ENCODE results near the gene TYK2.
A peak's percentile ranks its signal among the peaks of the same experiment; 100 is the strongest.

TYK2 gene

GRCh38 chr19:10419646-10420443 lies 39.5 kb upstream of the TYK2 start:
- Histone ChIP-seq H3K18ac (ENCODE audit: low read depth in 1 of 2, low read length in 2 of 2) (peak overlapping the region in 1 of 2 experiments; percentile 5), H2BK12ac (ENCODE audit: low read length in 2 of 2) (no peak overlapping the region), H3K4me2 (ENCODE audit: low read length, poor library complexity, severe bottlenecking) (peak overlapping the region; percentile 64), H3K4ac (ENCODE audit: low read depth in 1 of 2, low read length in 2 of 2) (no peak overlapping the region), H3K79me1 (replicated peaks; ENCODE audit: low read length, poor library complexity, severe bottlenecking) (no peaks in the 10 kb centered on the region), H3K9me3 (ENCODE audit: control insufficient read depth, low read length) (no peaks in the 10 kb centered on the region), H2BK5ac (ENCODE audit: low read depth, low read length, poor library complexity, severe bottlenecking) (no peak overlapping the region), H2AK5ac (ENCODE audit: low read length, severe bottlenecking) (no peak overlapping the region), H3K27ac (ENCODE audit: low read length, poor library complexity, severe bottlenecking) (no peak overlapping the region), H3K4me1 (ENCODE audit: control insufficient read depth, insufficient read depth, low read depth, low read length) (peaks cover 46% of the 10 kb centered on the region), H3K14ac (ENCODE audit: low read length in 2 of 2) (no peak overlapping the region), H3K4me3 (ENCODE audit: insufficient read depth in 1 of 2, low read depth in 1 of 2, low read length in 2 of 2) (peak overlapping the region; percentile 44 to 52), H2BK120ac (ENCODE audit: low read depth, low read length) (no peak overlapping the region), H2BK15ac (ENCODE audit: low read depth, poor library complexity, severe bottlenecking) (no peak overlapping the region), H3K23ac (ENCODE audit: low read length in 2 of 2) (no peak overlapping the region), H3K27me3 (ENCODE audit: control insufficient read depth in 1 of 2, insufficient read depth in 1 of 2, low read length in 2 of 2) (peaks cover 73 to 78% of the 10 kb centered on the region in 2 experiments), H3K36me3 (ENCODE audit: control insufficient read depth in 1 of 2, insufficient read depth in 2 of 2, low read depth in 1 of 2, low read length in 2 of 2) (no peaks in the 10 kb centered on the region), H2AFZ (ENCODE audit: low read depth, low read length) (no peak overlapping the region), H3K9ac (ENCODE audit: low read length) (peak overlapping the region; percentile 33), H4K8ac (ENCODE audit: low read length) (no peak overlapping the region), H4K91ac (ENCODE audit: low read length) (no peak overlapping the region)
- WGBS, result 1% methylated on average over 54 of the region's 61 CpGs
- DNase-seq, result peak; percentile 83

GRCh38 chr19:10419200-10419645 lies 38.9 kb upstream of the TYK2 start:
- Histone ChIP-seq H3K9me3 (ENCODE audit: control insufficient read depth, low read length) (peaks cover 3% of the 10 kb centered on the region), H3K36me3 (ENCODE audit: control insufficient read depth in 1 of 2, insufficient read depth in 2 of 2, low read depth in 1 of 2, low read length in 2 of 2) (no peaks in the 10 kb centered on the region), H3K18ac (ENCODE audit: low read depth in 1 of 2, low read length in 2 of 2) (peak overlapping the region in 1 of 2 experiments; percentile 5), H2AFZ (ENCODE audit: low read depth, low read length) (no peak overlapping the region), H3K14ac (ENCODE audit: low read length in 2 of 2) (no peak overlapping the region), H3K4me1 (ENCODE audit: control insufficient read depth, insufficient read depth, low read depth, low read length) (peaks cover 42% of the 10 kb centered on the region), H3K4me3 (ENCODE audit: insufficient read depth in 1 of 2, low read depth in 1 of 2, low read length in 2 of 2) (peak overlapping the region; percentile 35 to 52), H2BK120ac (ENCODE audit: low read depth, low read length) (no peak overlapping the region), H3K79me1 (replicated peaks; ENCODE audit: low read length, poor library complexity, severe bottlenecking) (no peaks in the 10 kb centered on the region), H3K4me2 (ENCODE audit: low read length, poor library complexity, severe bottlenecking) (peak overlapping the region; percentile 64), H2BK5ac (ENCODE audit: low read depth, low read length, poor library complexity, severe bottlenecking) (no peak overlapping the region), H3K27ac (ENCODE audit: low read length, poor library complexity, severe bottlenecking) (no peak overlapping the region), H3K23ac (ENCODE audit: low read length in 2 of 2) (no peak overlapping the region), H2AK5ac (ENCODE audit: low read length, severe bottlenecking) (no peak overlapping the region), H4K91ac (ENCODE audit: low read length) (no peak overlapping the region), H3K4ac (ENCODE audit: low read depth in 1 of 2, low read length in 2 of 2) (peak overlapping the region in 1 of 2 experiments; percentile 69), H2BK12ac (ENCODE audit: low read length in 2 of 2) (no peak overlapping the region), H3K9ac (ENCODE audit: low read length) (peak overlapping the region; percentile 33), H2BK15ac (ENCODE audit: low read depth, poor library complexity, severe bottlenecking) (no peak overlapping the region), H3K27me3 (ENCODE audit: control insufficient read depth in 1 of 2, insufficient read depth in 1 of 2, low read length in 2 of 2) (peaks cover 69 to 73% of the 10 kb centered on the region in 2 experiments), H4K8ac (ENCODE audit: low read length) (no peak overlapping the region)
- 1% methylated on average over 30 of the region's 40 CpGs for WGBS
- DNase-seq, result no peak

DNA sequence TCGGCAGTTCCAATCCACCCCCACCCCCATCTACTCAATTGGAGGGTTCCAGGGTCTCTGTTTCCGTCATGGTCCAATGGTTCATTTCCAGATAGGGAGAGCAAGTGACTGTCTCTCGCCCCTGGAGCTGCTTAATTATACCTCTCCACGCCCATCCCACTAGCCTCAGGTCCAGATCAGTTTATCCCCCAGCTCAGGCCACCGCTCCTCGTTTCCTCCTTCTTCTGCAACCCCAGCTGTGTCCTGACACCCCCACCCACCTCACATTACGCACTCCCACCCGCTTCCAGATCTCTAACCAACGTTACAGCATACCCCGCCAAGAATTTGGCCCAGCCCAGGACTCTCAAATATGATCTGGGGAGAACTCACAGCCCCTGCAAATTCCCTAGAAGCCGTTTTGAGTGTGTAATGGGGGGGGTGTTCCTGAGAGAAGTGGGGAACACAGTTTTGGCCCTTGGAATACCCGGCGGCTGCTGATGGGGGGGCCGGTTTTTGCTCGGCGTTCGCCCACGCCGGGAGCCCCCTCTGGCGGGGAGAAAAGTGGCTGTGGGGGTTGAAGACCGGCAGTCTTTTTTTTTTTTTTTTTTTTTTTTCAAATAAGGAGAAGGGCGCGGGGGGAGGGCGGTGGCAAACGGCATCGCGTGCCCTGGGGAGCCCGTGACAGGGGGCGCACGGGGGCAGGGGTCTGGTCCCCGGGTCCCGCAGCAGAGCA lies 38.3 kb upstream of the TYK2 start:
- Histone ChIP-seq H3K4me3 (ENCODE audit: insufficient read depth in 1 of 2, low read depth in 1 of 2, low read length in 2 of 2) (no peak overlapping the region), H3K14ac (ENCODE audit: low read length in 2 of 2) (no peak overlapping the region), H3K18ac (ENCODE audit: low read depth in 1 of 2, low read length in 2 of 2) (no peak overlapping the region), H3K23ac (ENCODE audit: low read length in 2 of 2) (no peak overlapping the region), H3K79me1 (replicated peaks; ENCODE audit: low read length, poor library complexity, severe bottlenecking) (no peaks in the 10 kb centered on the region), H2BK12ac (ENCODE audit: low read length in 2 of 2) (no peak overlapping the region), H2AFZ (ENCODE audit: low read depth, low read length) (no peak overlapping the region), H3K4me1 (ENCODE audit: control insufficient read depth, insufficient read depth, low read depth, low read length) (peaks cover 38% of the 10 kb centered on the region), H2BK15ac (ENCODE audit: low read depth, poor library complexity, severe bottlenecking) (no peak overlapping the region), H3K27me3 (ENCODE audit: control insufficient read depth in 1 of 2, insufficient read depth in 1 of 2, low read length in 2 of 2) (peaks cover 63 to 68% of the 10 kb centered on the region in 2 experiments), H3K27ac (ENCODE audit: low read length, poor library complexity, severe bottlenecking) (no peak overlapping the region), H4K91ac (ENCODE audit: low read length) (no peak overlapping the region), H4K8ac (ENCODE audit: low read length) (no peak overlapping the region), H3K36me3 (ENCODE audit: control insufficient read depth in 1 of 2, insufficient read depth in 2 of 2, low read depth in 1 of 2, low read length in 2 of 2) (no peaks in the 10 kb centered on the region), H2BK5ac (ENCODE audit: low read depth, low read length, poor library complexity, severe bottlenecking) (no peak overlapping the region), H2BK120ac (ENCODE audit: low read depth, low read length) (no peak overlapping the region), H3K4me2 (ENCODE audit: low read length, poor library complexity, severe bottlenecking) (no peak overlapping the region), H3K9me3 (ENCODE audit: control insufficient read depth, low read length) (peaks cover 3% of the 10 kb centered on the region), H2AK5ac (ENCODE audit: low read length, severe bottlenecking) (no peak overlapping the region), H3K4ac (ENCODE audit: low read depth in 1 of 2, low read length in 2 of 2) (no peak overlapping the region), H3K9ac (ENCODE audit: low read length) (no peak overlapping the region)
- 3% methylated on average over 26 of the region's 32 CpGs for WGBS
- no peak for DNase-seq

GRCh38 chr19:10418235-10418484 lies 37.8 kb upstream of the TYK2 start:
- Histone ChIP-seq H2BK15ac (ENCODE audit: low read depth, poor library complexity, severe bottlenecking) (no peak overlapping the region), H3K4me2 (ENCODE audit: low read length, poor library complexity, severe bottlenecking) (no peak overlapping the region), H4K91ac (ENCODE audit: low read length) (no peak overlapping the region), H3K27me3 (ENCODE audit: control insufficient read depth in 1 of 2, insufficient read depth in 1 of 2, low read length in 2 of 2) (peaks cover 58 to 63% of the 10 kb centered on the region in 2 experiments), H4K8ac (ENCODE audit: low read length) (no peak overlapping the region), H3K4me1 (ENCODE audit: control insufficient read depth, insufficient read depth, low read depth, low read length) (peaks cover 38% of the 10 kb centered on the region), H3K18ac (ENCODE audit: low read depth in 1 of 2, low read length in 2 of 2) (no peak overlapping the region), H3K79me1 (replicated peaks; ENCODE audit: low read length, poor library complexity, severe bottlenecking) (no peaks in the 10 kb centered on the region), H3K4ac (ENCODE audit: low read depth in 1 of 2, low read length in 2 of 2) (no peak overlapping the region), H3K14ac (ENCODE audit: low read length in 2 of 2) (no peak overlapping the region), H2BK120ac (ENCODE audit: low read depth, low read length) (no peak overlapping the region), H3K9ac (ENCODE audit: low read length) (no peak overlapping the region), H2BK12ac (ENCODE audit: low read length in 2 of 2) (no peak overlapping the region), H3K36me3 (ENCODE audit: control insufficient read depth in 1 of 2, insufficient read depth in 2 of 2, low read depth in 1 of 2, low read length in 2 of 2) (no peaks in the 10 kb centered on the region), H3K4me3 (ENCODE audit: insufficient read depth in 1 of 2, low read depth in 1 of 2, low read length in 2 of 2) (no peak overlapping the region), H2BK5ac (ENCODE audit: low read depth, low read length, poor library complexity, severe bottlenecking) (no peak overlapping the region), H2AK5ac (ENCODE audit: low read length, severe bottlenecking) (no peak overlapping the region), H3K27ac (ENCODE audit: low read length, poor library complexity, severe bottlenecking) (no peak overlapping the region), H3K23ac (ENCODE audit: low read length in 2 of 2) (no peak overlapping the region), H3K9me3 (ENCODE audit: control insufficient read depth, low read length) (peaks cover 3% of the 10 kb centered on the region), H2AFZ (ENCODE audit: low read depth, low read length) (no peak overlapping the region)
- WGBS, result 0% methylated on average over 3 of the region's 3 CpGs
- DNase-seq, result no peak
